GM18499 (cell line): ENCODE data around the gene ADCY1.
"Not testable (repeated sequence)": the region's sequence is repeated elsewhere in the genome, so short reads cannot be mapped to it uniquely, and the experiment has no call there.

Experiments used
- ATAC-seq: cut with Tn5 transposase; IDR thresholded peaks from one replicate; pipeline ENCODE4 v1.9.1; 2021; ENCODE audit warnings: moderate number of reproducible peaks; ENCODE audit not compliant: insufficient read depth, unreplicated experiment

The ADCY1 gene

DNA sequence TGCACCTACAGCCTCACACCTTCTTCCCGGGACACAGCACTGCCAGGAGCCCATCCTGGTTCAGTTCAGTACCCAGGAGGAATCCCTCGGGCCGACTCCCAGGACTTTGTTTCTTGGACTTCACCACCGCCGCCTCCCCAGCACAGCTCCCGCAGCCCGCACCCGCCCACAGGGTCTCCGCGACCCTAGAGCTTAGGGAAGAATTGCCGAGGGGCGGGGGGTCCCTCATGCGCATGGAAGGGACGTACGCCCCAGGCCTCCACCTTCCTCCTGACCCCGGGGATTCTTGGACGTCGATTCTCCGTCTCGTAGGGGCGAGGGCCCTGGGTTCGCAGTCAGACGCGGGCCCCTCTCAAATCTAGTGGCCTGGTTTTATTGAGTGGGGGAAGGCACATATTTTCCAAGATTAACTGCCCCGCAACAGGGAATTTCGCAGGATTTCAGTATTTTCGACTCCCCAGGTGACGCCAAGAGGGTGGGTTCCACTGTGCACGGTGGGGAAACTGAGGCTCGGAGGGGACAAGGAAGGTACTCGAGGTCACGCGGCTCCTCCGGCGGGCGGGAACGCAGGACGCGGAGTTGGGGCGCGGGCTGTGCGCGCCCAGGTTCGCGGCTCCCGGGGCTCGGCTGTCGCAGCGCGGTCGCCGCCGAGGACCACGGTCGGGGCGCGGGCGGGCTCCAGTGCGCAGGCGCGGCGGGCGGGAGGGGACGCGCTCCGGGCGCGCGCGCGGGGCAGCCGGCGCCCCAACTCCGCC lies at the start of gene ADCY1:
Gene ADCY1 (plus strand): TSS at position 708 of the 755 bp plus-strand sequence. CDS start 176 bp downstream, outside the sequence.
- ATAC-seq, result no peak

DNA sequence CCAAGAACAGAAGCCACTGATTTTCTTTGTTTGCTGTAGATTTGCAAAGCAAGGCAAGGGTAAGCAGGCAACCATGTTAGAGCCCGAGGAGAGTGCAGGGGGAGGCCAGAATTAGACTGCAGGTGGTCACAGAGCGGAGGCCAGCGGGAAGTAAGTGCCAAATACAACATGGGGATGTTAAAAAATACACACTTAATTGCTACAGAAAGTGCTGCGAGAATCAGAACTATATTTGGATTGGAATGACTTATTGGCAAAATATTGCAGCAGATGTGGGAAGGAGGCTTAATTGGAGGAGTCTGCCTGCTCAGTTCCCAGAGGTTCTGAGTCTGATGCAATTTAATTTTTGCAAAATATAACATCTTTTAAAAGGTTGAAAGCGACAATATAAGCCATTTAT lies 49.7 kb upstream of the ADCY1 start:
- ATAC-seq, result no peak

DNA sequence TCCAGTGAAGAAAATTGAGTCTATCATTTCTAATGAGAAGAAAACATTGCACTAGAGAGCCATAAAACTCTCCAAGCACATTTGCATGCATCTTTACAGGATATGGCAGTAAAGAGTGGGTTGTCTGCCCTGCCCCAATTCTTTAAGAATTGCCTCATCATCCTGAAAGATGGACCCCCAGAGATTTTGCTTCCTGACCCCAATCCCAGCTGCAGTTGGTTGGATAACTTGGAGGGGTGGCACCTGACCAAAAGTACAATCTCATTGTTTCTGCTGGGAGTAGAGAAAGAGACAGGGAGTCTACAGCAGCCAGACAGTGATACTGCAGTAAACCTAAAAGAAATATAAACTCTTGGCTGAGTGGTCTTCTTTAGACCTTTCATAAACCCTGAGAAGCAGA lies 49.1 kb upstream of the ADCY1 start:
- no peak for ATAC-seq

DNA sequence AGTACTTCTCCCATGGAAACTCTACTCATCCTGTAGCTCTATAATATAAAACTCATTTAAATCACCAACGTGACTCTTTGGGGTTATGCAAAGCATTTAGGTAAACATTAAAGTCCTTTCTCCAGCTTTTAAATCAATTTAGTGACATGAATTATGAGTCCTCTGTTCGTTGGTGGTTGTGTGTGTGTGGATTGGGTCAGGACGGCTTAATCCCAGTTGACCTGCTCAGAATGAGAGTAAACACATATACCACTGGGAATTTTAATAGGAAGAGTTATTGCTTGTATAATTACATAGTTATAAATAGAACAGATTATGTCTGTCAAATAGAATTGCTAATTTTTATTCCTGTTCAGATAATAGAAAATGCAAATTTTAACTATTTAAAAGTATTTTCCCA lies 30.7 kb upstream of the ADCY1 start:
- no peak for ATAC-seq

- not testable (repeated sequence) for ATAC-seq
Measured at GRCh38 chr7:45545105-45545710, 29.0 kb upstream of the ADCY1 start.

- ATAC-seq, result peak; percentile 61
Measured at GRCh38 chr7:45548917-45549316, 25.3 kb upstream of the ADCY1 start.

DNA sequence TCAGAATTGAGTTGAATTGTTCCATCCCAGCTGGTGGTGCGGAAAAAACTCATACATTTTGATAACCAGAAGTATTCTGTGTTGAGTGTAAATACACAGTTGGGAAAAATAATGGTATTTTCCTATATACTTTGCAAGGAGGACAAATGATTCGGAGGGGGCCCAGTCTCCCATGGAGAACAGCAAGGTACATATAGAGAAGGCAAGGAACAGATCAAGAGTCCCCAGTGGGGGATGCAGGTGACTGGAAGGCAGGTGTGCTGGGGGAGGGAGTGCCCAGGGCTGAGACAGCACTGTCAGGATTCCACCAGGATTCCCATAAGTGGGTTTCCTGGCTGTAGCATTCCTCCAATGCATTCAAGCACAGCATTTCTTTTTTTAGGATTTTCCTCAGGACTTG lies 10.8 kb upstream of the ADCY1 start:
- ATAC-seq, result no peak

DNA sequence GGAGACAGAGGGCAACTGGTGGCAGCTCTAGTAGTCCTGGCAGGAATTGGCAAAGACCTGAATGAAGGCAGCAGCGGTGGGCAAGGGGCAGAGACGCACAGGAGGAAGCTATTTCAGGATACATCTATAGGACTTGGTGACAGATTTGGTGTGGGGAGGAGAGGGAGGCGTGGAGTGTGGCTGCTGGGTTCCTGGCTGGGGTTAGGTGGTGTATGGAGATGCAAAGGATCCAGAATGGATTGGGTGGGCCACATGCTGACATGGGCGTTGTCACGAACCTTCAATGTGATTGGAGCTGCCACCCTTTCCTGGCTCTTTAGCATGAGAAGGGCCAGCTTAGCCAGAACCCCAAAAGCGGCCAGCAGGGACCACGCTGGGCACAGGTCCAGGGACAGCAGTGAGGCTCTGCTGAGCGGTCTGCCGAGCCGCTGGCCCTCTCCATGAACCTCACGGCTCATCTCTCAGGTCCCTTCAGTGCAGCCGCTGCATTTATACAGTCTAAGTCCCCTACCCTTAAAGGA lies 10.2 kb upstream of the ADCY1 start:
- no peak for ATAC-seq

DNA sequence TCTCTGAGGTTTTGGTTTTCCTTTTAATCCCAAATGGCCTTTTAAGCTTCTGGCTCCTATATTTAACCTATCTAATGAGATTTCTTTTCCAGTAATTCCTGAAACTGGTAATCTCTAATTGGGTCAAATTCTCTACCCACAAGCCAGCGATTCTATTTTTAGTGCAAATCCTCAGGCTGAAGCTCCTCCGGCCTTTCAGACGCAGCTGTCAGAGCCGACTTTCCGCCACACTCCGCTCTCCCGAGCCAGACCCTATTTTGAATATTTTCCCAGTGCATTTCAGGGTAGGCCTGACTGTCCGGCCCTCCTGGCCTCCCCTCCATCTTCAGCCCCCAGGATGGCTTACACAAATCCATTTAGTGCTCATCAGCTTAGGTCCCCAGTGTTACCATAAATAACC lies 9.7 kb upstream of the ADCY1 start:
- ATAC-seq, result no peak

DNA sequence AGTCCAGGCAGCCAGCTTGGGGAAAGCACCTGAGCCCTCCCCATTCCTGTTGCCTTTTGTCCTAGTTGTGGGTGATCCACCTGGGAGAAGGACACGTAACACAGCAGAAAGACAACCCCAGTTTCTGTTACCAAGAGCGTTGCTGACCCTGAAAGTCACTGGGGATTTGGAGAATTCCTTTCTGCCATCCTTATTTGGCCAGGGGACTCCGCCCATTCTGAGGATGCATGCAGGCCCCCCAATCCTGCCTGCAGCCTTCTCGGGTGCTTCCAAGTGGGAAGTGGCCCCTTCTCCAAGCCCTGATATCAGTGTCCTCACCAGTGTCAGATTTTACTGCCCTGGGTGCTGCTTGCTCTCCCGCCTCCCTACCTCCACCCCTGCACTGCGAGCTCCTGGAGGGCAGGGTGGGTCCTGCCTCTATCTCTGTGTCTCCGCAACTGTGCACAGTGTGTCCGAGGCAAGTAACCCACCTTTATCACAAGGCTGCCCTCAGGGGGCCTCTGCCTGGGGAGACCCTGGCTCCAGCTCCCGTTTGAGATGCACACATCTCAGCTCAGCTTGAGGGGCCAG lies 9.2 kb upstream of the ADCY1 start:
- ATAC-seq, result no peak

DNA sequence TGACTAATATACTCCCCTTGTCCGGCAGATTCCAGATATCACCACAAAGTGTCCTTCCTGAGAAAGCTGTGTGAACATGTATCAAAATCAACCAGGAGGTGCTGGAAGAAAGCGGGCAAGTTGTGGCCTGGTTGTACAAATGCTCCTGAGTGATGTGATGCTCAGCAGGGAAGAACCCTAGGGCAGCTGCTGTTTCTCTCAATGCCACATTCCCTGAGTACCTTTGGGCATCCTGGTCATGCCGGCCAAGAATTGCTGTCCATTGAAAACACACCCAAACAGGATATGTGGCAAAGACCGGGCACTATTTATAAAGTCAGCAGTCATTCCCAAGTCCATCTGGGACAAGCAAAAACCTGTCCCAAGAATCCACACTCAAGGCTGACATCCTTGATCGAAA lies 7.8 kb upstream of the ADCY1 start:
- no peak for ATAC-seq

- ATAC-seq, result no peak
Measured at GRCh38 chr7:45566961-45567360, 7.2 kb upstream of the ADCY1 start.

DNA sequence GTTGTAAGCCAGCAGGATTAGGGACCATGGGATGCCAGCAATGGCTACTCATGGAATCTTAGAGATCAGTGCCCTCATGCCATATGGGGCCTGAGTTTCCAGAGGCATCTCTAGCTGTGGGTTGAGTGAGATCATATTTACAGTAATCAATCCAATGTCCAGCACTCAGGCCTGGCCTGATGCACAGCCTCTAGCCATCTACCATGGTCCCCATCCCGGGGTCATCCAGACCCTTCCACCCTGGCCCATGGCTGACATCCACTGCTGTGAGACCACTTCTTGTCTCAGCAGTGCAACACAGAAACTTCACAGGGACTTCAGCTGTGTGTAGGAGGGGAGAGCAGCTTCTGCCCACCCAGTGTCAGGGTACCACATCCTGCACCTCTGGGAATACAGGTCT lies 6.5 kb upstream of the ADCY1 start:
- no peak for ATAC-seq

GRCh38 chr7:45568536-45569289 lies 5.5 kb upstream of the ADCY1 start:
- ATAC-seq, result no peak

- no peak for ATAC-seq
Measured at GRCh38 chr7:45569290-45569685, 4.9 kb upstream of the ADCY1 start.

GRCh38 chr7:45570797-45571196 lies 3.4 kb upstream of the ADCY1 start:
- ATAC-seq, result no peak

DNA sequence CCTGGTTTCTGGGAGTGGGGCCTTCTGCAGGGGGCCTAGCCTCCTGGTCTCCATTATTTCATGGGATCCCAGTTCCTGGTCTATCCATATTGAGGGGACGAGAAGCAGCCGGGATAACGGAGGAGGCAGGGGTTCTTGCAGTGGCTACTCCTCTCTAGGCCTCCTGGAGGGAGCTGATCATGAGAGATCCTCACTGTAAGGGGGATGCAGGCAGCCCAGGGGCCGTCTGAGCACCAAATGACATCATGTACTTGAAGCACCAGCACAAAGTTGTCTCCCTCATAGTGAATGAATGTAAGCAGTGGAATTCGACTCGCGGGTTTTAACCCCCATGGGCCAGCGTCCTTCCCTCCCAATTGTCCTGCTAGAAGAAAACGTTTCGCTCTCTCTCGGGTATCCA lies 964 bp upstream of the ADCY1 start:
- ATAC-seq, result no peak

DNA sequence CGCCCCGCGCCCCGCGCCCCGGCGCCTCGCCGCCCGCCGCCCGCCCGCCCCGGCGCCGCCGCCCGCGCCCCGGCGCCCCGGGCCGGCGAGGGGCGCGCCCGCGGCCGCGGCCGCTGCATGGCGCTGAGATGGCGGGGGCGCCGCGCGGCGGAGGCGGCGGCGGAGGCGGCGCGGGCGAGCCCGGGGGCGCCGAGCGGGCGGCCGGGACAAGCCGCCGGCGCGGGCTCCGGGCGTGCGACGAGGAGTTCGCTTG lies 174 bp downstream of the ADCY1 start:
- no peak for ATAC-seq

- ATAC-seq, result no peak
Measured at GRCh38 chr7:45574669-45575500, 717 bp downstream of the ADCY1 start.

DNA sequence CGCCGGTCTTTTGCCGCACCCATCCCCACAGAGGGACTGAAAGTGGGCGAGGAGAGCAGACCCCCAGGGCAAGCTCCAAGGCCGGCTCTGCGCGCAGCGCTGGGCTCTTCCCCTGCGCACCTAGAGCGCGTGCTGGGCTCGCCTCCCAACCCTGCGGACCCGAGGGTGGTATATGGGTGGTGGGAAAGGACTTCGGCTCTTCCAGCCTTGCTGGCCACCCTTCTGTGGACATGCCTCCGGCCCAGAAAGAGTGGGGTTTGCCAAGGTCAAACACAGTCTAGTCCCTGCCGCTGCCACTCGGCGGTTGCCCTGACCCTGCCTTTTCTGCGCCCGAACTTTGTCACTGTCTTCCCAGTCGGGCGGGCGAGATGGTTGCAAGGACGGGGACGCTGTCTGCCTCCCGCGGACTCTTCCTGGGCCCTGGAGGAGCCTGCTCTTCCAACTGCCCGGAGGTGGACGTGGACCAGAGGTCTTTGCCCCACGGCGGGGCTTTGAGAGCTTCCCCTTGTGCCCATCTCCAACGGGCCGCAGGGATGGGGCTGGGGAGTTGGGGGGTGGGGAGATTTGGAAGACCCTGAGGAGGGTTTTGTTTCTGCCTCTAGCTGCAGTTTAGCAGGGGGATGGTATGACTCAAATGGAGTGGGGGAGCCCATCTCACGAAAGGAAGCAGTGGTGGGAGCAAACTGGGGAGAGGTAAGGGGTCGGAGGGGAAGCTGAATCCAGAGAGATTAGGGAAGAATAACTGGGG lies 1.5 kb downstream of the ADCY1 start:
- no peak for ATAC-seq
